Sigmoid colon (tissue), 7 donors: ENCODE results near the gene PLCB1. TPM values are rescaled to one million over a fixed set of nuclear protein-coding genes. Genes with fewer than 3 reads are reported as not detected.
A peak's percentile ranks its signal among the peaks of the same experiment; 100 is the strongest.

Experiments used
- DNase-seq: peaks from one replicate; pipeline ENCODE4 v3.0.0-alpha.2; 2019
- H3K27ac ChIP-seq, 4 donors: fragments of 200-600 bp; sonication (generic); one replicate each; pipeline ENCODE4 v1.5.1; 2016 to 2019; ENCODE audit warnings: mild to moderate bottlenecking in 1 of 4
- H3K27me3 ChIP-seq, 3 donors: fragments of 200-600 bp; sonication (generic); one replicate each; pipeline ENCODE4 v1.5.1; 2019; ENCODE audit warnings: mild to moderate bottlenecking in 1 of 3
- H3K36me3 ChIP-seq, 4 donors: fragments of 200-600 bp; sonication (generic); one replicate each; pipeline ENCODE4 v1.5.1; 2016 to 2019
- H3K4me1 ChIP-seq, 4 donors: fragments of 200-600 bp; sonication (generic); one replicate each; pipeline ENCODE4 v1.5.1; 2017 to 2019
- H3K4me3 ChIP-seq, 4 donors: fragments of 200-600 bp; sonication (generic); one replicate each; pipeline ENCODE4 v1.5.1; 2017 to 2019; ENCODE audit warnings: mild to moderate bottlenecking in 2 of 4, moderate library complexity in 1 of 4
- H3K9me3 ChIP-seq, 4 donors: fragments of 200-600 bp in 3 of 4; sonication (generic) in 3 of 4; one replicate each; pipeline versions ENCODE4 v1.5.1 to v1.6.1; 2013 to 2019
- EP300 ChIP-seq, 4 donors: sonication (generic); formaldehyde crosslinking; IDR thresholded peaks; one replicate each; pipeline ENCODE4 v1.6.1; 2017; ENCODE audit warnings: antibody characterized with exemption in 4 of 4
- POLR2A ChIP-seq, 2 donors: fragments of 450-650 bp; IDR thresholded peaks; one replicate each; pipeline ENCODE4 v1.6.1; 2016; ENCODE audit warnings: antibody characterized with exemption in 2 of 2, mild to moderate bottlenecking in 2 of 2, moderate library complexity in 2 of 2
- POLR2AphosphoS5 ChIP-seq, 4 donors: sonication (generic); formaldehyde crosslinking; IDR thresholded peaks; one replicate each; pipeline ENCODE4 v1.6.1; 2017; ENCODE audit warnings: antibody characterized with exemption in 4 of 4
- WGBS, 2 donors: extraction: QIAGEN DNeasy Blood & Tissue Kit; methylation state at CpG; one replicate each; pipeline ENCODE4 v1.1.7; 2013; 5-methylcytosine and 5-hydroxymethylcytosine counted together
- intact Hi-C: fragments of 100-400 bp; cut with DNase I; formaldehyde crosslinking; loops from one replicate; pipeline ENCODE4 v1.15.1; 2023
- polyA plus RNA-seq, 3 donors: library from polyadenylated mRNA; stranded (reverse); fragments of 200-250 nt; gene quantifications; one replicate each; pipeline ENCODE4 v1.2.3, GENCODE V29; 2013
- total RNA-seq, 4 donors: library from RNA; depleted of rRNA; stranded (reverse); fragments of >200 nt; gene quantifications; one replicate each; pipeline ENCODE4 v1.1.0, GENCODE V29; 2016
- TF ChIP-seq, protein P1 (sequence below), 4 experiments: fragments of 450-650 bp in 3 of 4; fragments of 200-600 bp in 1 of 4; IDR thresholded peaks; one replicate each; pipeline ENCODE4 v1.5.1; 2016 to 2019; ENCODE audit warnings: antibody characterized with exemption in 4 of 4, mild to moderate bottlenecking in 3 of 4, moderate library complexity in 2 of 4
- donor health status: healthy with polysubstance abuse.
- donor health status: Bipolar disorder and iron deficiency.
- donor health status: healthy.

Gene PLCB1
- total and polyA plus RNA-seq, 7 donors, result 0.92 to 117 (median 86.7) TPM

DNA sequence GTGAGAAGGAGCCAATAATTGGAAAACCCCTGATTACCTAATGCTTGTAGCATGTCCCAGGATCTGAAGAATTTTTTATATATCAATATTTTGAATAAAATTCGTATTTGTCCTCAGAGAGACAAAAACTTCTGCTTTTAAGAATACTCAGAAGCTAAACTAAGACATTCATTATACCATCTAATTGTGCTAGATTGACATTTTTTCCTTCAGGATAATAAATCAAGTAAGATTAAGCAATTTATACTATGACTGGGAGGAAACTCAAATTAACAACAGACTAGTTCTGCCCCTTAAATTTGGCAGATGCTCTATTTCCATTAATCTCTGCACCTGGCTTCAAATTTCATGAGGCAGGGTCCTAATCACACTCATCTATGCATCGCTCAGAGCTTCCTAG lies 291.4 kb downstream of the PLCB1 start:
- intact Hi-C loops, result no loop called here
- TF ChIP-seq EP300 (IDR thresholded peaks at IDR 0.05) (no peak), POLR2A (IDR thresholded peaks at IDR 0.05) (no peak), POLR2AphosphoS5 (IDR thresholded peaks at IDR 0.05) (no peak)
- TF ChIP-seq, protein P1, sequence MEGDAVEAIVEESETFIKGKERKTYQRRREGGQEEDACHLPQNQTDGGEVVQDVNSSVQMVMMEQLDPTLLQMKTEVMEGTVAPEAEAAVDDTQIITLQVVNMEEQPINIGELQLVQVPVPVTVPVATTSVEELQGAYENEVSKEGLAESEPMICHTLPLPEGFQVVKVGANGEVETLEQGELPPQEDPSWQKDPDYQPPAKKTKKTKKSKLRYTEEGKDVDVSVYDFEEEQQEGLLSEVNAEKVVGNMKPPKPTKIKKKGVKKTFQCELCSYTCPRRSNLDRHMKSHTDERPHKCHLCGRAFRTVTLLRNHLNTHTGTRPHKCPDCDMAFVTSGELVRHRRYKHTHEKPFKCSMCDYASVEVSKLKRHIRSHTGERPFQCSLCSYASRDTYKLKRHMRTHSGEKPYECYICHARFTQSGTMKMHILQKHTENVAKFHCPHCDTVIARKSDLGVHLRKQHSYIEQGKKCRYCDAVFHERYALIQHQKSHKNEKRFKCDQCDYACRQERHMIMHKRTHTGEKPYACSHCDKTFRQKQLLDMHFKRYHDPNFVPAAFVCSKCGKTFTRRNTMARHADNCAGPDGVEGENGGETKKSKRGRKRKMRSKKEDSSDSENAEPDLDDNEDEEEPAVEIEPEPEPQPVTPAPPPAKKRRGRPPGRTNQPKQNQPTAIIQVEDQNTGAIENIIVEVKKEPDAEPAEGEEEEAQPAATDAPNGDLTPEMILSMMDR (IDR thresholded peaks at IDR 0.05), result no peak
- 67 to 74% methylated on average over 2 of the region's 2 CpGs for WGBS, 2 donors
- no peak overlapping the region for H3K27ac ChIP-seq
- H3K27me3 ChIP-seq, result no peaks in the 10 kb centered on the region
- no peak overlapping the region for H3K4me3 ChIP-seq
- no peaks in the 10 kb centered on the region for H3K9me3 ChIP-seq
- no peak for DNase-seq
- H3K36me3 ChIP-seq, result no peaks in the 10 kb centered on the region
- peaks cover 0 to 66% (median 53%) of the 10 kb centered on the region in 4 donors for H3K4me1 ChIP-seq

DNA sequence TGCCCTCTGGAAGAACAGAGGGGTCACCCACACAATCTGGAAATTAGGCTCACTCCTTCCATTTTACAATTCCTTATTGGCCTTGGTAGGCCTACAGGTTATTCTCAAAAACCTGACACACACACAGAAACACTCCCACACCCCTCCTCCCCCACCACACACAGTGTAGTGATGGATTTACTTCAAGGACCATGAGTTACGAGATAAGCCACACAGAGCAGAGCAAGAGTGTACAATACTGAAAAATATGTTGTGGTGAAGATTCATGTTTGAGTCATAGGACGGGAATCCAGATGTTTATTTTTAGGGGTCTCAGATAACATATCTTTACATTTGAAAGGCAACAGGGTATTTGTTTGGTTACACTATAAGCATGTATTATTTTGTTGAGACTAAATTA lies 291.9 kb downstream of the PLCB1 start:
- H3K4me1 ChIP-seq, result peaks cover 0 to 70% (median 55%) of the 10 kb centered on the region in 4 donors
- WGBS, 2 donors, result 89 to 91% methylated on average over 2 of the region's 2 CpGs
- H3K9me3 ChIP-seq, result no peaks in the 10 kb centered on the region
- DNase-seq, result no peak
- intact Hi-C loops, result no loop called here
- H3K36me3 ChIP-seq, result no peaks in the 10 kb centered on the region
- H3K4me3 ChIP-seq, result no peak overlapping the region
- H3K27me3 ChIP-seq, result no peaks in the 10 kb centered on the region
- TF ChIP-seq, protein P1 (IDR thresholded peaks at IDR 0.05), result no peak
- TF ChIP-seq EP300 (IDR thresholded peaks at IDR 0.05) (no peak), POLR2A (IDR thresholded peaks at IDR 0.05) (no peak), POLR2AphosphoS5 (IDR thresholded peaks at IDR 0.05) (no peak)
- H3K27ac ChIP-seq, result no peak overlapping the region

DNA sequence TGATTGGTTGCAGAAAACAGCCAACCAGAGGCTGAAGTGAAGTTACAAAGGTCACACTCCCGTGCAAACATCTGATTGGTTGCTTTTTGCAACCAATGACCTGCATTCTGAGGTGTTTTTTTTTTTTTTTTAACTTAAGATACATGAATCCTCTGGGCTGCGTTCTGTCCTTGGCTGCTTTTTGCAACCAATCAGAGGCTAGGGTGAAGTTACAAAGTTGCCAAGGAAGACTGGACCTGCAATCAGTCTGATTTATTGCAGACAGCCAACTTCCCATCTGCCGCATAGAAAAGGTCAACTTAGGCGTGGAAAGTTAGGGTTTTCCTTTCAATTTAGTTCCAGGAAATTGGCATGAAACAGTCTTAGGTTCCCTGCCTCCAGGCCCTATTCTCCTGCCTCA lies 292.9 kb downstream of the PLCB1 start:
- no peaks in the 10 kb centered on the region for H3K36me3 ChIP-seq
- H3K9me3 ChIP-seq, result no peaks in the 10 kb centered on the region
- TF ChIP-seq POLR2A (IDR thresholded peaks at IDR 0.05), result no peak
- TF ChIP-seq, protein P1 (IDR thresholded peaks at IDR 0.05), result no peak
- TF ChIP-seq EP300 (IDR thresholded peaks at IDR 0.05), result no peak
- H3K27ac ChIP-seq, result peak overlapping the region in 2 of 4 donors; percentile 34 to 40
- 26 to 59% methylated on average over 4 of the region's 4 CpGs for WGBS, 2 donors
- no peak for DNase-seq
- H3K4me3 ChIP-seq, result no peak overlapping the region
- intact Hi-C loops, result no loop called here
- no peaks in the 10 kb centered on the region for H3K27me3 ChIP-seq
- peaks cover 0 to 68% (median 50%) of the 10 kb centered on the region in 4 donors for H3K4me1 ChIP-seq

DNA sequence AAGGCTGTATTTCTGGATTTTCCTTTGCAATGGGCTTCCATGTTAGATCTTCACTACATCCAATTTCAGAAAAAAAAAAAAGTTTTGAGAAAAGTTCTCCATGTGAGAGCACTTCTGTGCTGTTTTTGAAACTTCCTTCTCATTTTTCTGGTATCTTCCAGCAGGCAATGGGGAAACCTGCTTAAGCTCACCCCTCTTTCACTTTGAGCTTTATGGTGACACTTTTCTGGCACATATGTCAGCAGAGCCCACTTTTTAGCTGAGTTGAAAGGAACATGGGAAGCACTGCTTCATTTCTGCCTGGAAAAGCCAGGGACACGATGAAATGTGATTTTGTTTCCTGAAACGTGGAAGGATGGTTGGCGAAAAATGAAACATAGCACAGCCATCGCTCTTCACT lies 293.7 kb downstream of the PLCB1 start:
- Histone ChIP-seq H3K36me3 (no peaks in the 10 kb centered on the region), H3K4me1 (peaks cover 0 to 74% (median 50%) of the 10 kb centered on the region in 4 donors), H3K27ac (peak overlapping the region in 2 of 4 donors; percentile 34 to 40), H3K27me3 (no peaks in the 10 kb centered on the region), H3K9me3 (no peaks in the 10 kb centered on the region), H3K4me3 (no peak overlapping the region)
- 91% methylated on average over 4 of the region's 4 CpGs for WGBS, 2 donors
- intact Hi-C loops, result no loop called here
- DNase-seq, result no peak
- TF ChIP-seq POLR2AphosphoS5 (IDR thresholded peaks at IDR 0.05), result peak in 2 of 4 donors; percentile 62 to 72
- TF ChIP-seq, protein P1 (IDR thresholded peaks at IDR 0.05), result no peak

DNA sequence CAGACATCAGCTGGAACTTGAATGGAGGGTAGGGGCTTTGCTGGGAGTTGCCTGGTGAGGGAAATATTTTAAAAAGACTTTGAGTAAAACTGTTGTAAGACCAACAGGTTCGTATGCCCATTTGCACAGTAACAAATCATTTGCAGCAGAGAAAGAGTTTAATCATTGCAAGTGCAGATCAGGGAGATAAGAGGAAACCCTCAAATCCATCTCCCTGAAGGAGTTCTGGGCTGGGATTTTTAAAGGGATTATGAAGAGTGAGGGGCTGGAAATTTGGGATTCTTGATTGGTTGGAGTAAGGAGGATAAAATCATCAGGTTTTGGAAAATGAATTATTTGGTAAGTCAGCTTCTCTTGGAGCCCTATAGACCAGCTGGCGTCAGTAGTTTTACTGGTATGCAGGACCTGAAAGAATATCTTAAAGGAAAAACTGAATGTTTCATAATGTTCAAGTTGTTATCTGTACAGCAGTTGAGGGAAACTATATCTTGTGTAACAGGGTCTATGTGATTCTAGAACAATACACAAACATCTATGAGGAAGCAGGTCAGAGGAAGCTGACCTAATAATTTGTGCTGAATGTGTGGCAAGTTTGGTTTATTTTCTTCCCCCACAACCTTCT lies 295.5 kb downstream of the PLCB1 start:
- Histone ChIP-seq H3K27me3 (no peaks in the 10 kb centered on the region), H3K4me3 (no peak overlapping the region), H3K9me3 (no peaks in the 10 kb centered on the region), H3K36me3 (no peaks in the 10 kb centered on the region), H3K27ac (peak overlapping the region in 1 of 4 donors; percentile 33), H3K4me1 (peaks cover 0 to 75% (median 51%) of the 10 kb centered on the region in 4 donors)
- 68 to 71% methylated on average over 2 of the region's 2 CpGs for WGBS, 2 donors
- no peak for DNase-seq
- intact Hi-C loops, result no loop called here
- TF ChIP-seq POLR2AphosphoS5 (IDR thresholded peaks at IDR 0.05), result no peak
- no peak for TF ChIP-seq EP300 (IDR thresholded peaks at IDR 0.05)
- no peak for TF ChIP-seq POLR2A (IDR thresholded peaks at IDR 0.05)
- TF ChIP-seq, protein P1 (IDR thresholded peaks at IDR 0.05), result no peak
